ENCODE measurements around the gene DDX24. TPM values are rescaled to one million over a fixed set of nuclear protein-coding genes. Genes with fewer than 3 reads are reported as not detected.

The DDX24 gene
- total and polyA plus RNA-seq, 2 of the 8 experiments (the other 6 are each of a cell fraction or from before 2014, with no cell fraction given) = 89.0 to 201 TPM

- Histone ChIP-seq H3K79me1 (ENCODE audit: low read depth, low read length) (peaks cover 7% of the 10 kb centered on the region; the same call in 1 of the 2 replicates), H3K4me1 (replicated peaks in 1 of 4; ENCODE audit: control insufficient read depth in 3 of 4, insufficient read depth in 4 of 4, low read length in 3 of 4) (peaks cover 0 to 12% (median 0%) of the 10 kb centered on the region in 4 experiments; a peak in 1 of 7 replicates), H3K56ac (replicated peaks; ENCODE audit: insufficient read length, low read depth, low read length) (no peak overlapping the region), H2BK12ac (ENCODE audit: low read depth, low read length) (no peak overlapping the region), H2BK15ac (ENCODE audit: low read length) (no peak overlapping the region), H3K18ac (ENCODE audit: extremely low read depth, low read length) (peak overlapping the region; percentile 42; the same call in 1 of the 2 replicates), H3K9ac (replicated peaks in 1 of 4; ENCODE audit: extremely low read depth in 1 of 4, low read depth in 3 of 4, low read length in 3 of 4) (peak overlapping the region; percentile 9 to 92 (median 49)), H4K20me1 (replicated peaks in 1 of 2; ENCODE audit: control insufficient read depth in 1 of 2, insufficient read depth in 2 of 2, low read length in 2 of 2) (peaks cover 10 to 14% of the 10 kb centered on the region in 2 experiments), H3K4me2 (ENCODE audit: insufficient read depth in 1 of 2, low read depth in 2 of 2, low read length in 2 of 2) (peak overlapping the region; percentile 90 to 99), H3K36me3 (ENCODE audit: control insufficient read depth in 2 of 4, insufficient read depth in 4 of 4, low read length in 3 of 4) (peaks cover 7 to 23% (median 13%) of the 10 kb centered on the region in 4 experiments), H2AFZ (ENCODE audit: low read length) (peak overlapping the region; percentile 97), H3K23me2 (ENCODE audit: low read depth, low read length) (peaks cover 5% of the 10 kb centered on the region), H2AK5ac (ENCODE audit: low read depth, low read length) (no peak overlapping the region), H3K14ac (ENCODE audit: insufficient read length) (no peak overlapping the region), H4K5ac (ENCODE audit: insufficient read length, low read depth, low read length) (no peak overlapping the region), H3K79me2 (ENCODE audit: control insufficient read depth in 1 of 2, insufficient read depth in 2 of 2, low read length in 2 of 2) (peaks cover 29 to 46% of the 10 kb centered on the region in 2 experiments), H4K8ac (ENCODE audit: extremely low read depth, insufficient read depth, low read length) (no peak overlapping the region), H3K4me3 (ENCODE audit: extremely low read depth in 1 of 4, insufficient read depth in 2 of 4, low read depth in 3 of 4, low read length in 4 of 4) (peak overlapping the region; percentile 86 to 93 (median 89)), H2BK20ac (ENCODE audit: low read length) (no peak overlapping the region), H2BK5ac (ENCODE audit: low read depth, low read length) (no peak overlapping the region), H3K9me3 (ENCODE audit: insufficient read depth in 2 of 2, low read depth in 1 of 2, low read length in 1 of 2) (no peaks in the 10 kb centered on the region), H3K23ac (ENCODE audit: insufficient read length) (no peak overlapping the region), H3K27me3 (replicated peaks in 1 of 4; ENCODE audit: control insufficient read depth in 3 of 4, extremely low read depth in 1 of 4, insufficient read depth in 3 of 4, low read length in 3 of 4) (no peaks in the 10 kb centered on the region), H3K4ac (replicated peaks; ENCODE audit: insufficient read length, low read depth, low read length) (no peak overlapping the region), H2BK120ac (replicated peaks; ENCODE audit: low read depth, low read length) (no peak overlapping the region), H4K91ac (replicated peaks; ENCODE audit: insufficient read length, low read length) (no peak overlapping the region), H3K27ac (ENCODE audit: low read depth, low read length) (no peak overlapping the region)
- no peak for FAIRE-seq
- ChIA-PET POLR2A (ENCODE audit: partially characterized antibody) (interaction anchor here (0.9 to 1.5 kb wide), 2 partner anchors 15 to 83 kb away, joined by 3 to 5 read pairs; no protein-coding TSS in a partner anchor), CTCF (ENCODE audit: partially characterized antibody) (interaction anchor here (0.7 to 3.1 kb wide), 8 partner anchors 13 to 142 kb away, joined by 3 to 12 read pairs (median 4); partner anchors contain the start of gene OTUB2)
- DNase-seq (ENCODE audit: low read depth in 1 of 2, low spot score in 2 of 2) = no peak
- TF ChIP-seq POLR2A (IDR thresholded peaks at IDR 0.05; ENCODE audit: control extremely low read depth in 1 of 2, low read depth in 2 of 2, low read length in 2 of 2) (peak in 1 of 2 experiments; percentile 1; a peak in 1 of 3 replicates), SIX5 (IDR thresholded peaks at IDR 0.05; ENCODE audit: low read depth, low read length) (no peak), KDM5A (IDR thresholded peaks at IDR 0.05; ENCODE audit: low read length) (no peak)
- WGBS, 2 experiments (ENCODE audit: extremely low coverage in 1 of 2, insufficient coverage in 1 of 2, insufficient read length in 1 of 2, insufficient replicate concordance in 2 of 2, low coverage in 1 of 2, low lambda C conversion rate in 2 of 2, missing lambda C conversion rate in 1 of 2) = 5% methylated on average over 19 of the region's 19 CpGs; no CpG with 5 or more reads in 1 of the 2 experiments
Observed at GRCh38 chr14:94081386-94081820, 401 bp upstream of the DDX24 start.
